Measurements from ENCODE around the gene GLTPD2.

DNA sequence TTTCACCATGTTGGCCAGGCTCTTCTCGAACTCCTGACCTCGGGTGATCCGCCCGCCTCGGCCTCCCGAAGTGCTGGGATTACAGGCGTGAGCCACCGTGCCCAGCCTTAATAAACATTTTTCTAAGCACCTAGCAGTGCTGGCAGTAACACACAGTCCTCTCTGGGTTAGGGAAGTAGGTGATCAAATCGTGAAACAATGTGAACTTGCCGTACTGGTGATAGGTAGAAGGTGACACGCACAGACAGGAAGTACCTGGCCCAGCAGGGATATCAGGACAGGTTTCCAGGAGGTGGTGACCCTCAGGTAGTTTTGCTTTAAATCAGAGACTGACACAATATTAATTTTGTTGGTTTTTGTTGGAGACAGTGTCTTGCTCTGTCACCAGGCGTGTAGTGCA is 22.7 kb downstream of the GLTPD2 start:
- TF ChIP-seq, protein P1, sequence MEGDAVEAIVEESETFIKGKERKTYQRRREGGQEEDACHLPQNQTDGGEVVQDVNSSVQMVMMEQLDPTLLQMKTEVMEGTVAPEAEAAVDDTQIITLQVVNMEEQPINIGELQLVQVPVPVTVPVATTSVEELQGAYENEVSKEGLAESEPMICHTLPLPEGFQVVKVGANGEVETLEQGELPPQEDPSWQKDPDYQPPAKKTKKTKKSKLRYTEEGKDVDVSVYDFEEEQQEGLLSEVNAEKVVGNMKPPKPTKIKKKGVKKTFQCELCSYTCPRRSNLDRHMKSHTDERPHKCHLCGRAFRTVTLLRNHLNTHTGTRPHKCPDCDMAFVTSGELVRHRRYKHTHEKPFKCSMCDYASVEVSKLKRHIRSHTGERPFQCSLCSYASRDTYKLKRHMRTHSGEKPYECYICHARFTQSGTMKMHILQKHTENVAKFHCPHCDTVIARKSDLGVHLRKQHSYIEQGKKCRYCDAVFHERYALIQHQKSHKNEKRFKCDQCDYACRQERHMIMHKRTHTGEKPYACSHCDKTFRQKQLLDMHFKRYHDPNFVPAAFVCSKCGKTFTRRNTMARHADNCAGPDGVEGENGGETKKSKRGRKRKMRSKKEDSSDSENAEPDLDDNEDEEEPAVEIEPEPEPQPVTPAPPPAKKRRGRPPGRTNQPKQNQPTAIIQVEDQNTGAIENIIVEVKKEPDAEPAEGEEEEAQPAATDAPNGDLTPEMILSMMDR (IDR thresholded peaks at IDR 0.05 in 2 of 3, conservative IDR thresholded peaks at IDR 0.05 in 1 of 3; ENCODE audit: borderline replicate concordance in 1 of 3, insufficient read depth in 1 of 3, low read depth in 2 of 3, low read length in 2 of 3), result no peak
- no peak for TF ChIP-seq POLR2A (IDR thresholded peaks at IDR 0.05; ENCODE audit: borderline replicate concordance, extremely low read depth, insufficient read depth, insufficient read length)
- TF ChIP-seq POLR2AphosphoS5 (IDR thresholded peaks at IDR 0.05; ENCODE audit: low read depth, low read length), result no peak
- no peak for TF ChIP-seq RAD21 (IDR thresholded peaks at IDR 0.05; ENCODE audit: low read depth)
- no peak for TF ChIP-seq SIN3A (IDR thresholded peaks at IDR 0.05; ENCODE audit: low read depth)
- no peak for TF ChIP-seq EZH2 (IDR thresholded peaks at IDR 0.05)
- no peak for TF ChIP-seq CEBPB (IDR thresholded peaks at IDR 0.05; ENCODE audit: low read depth)
- TF ChIP-seq, protein P2, sequence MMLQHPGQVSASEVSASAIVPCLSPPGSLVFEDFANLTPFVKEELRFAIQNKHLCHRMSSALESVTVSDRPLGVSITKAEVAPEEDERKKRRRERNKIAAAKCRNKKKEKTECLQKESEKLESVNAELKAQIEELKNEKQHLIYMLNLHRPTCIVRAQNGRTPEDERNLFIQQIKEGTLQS (IDR thresholded peaks at IDR 0.05), result no peak
- TF ChIP-seq, protein P3, sequence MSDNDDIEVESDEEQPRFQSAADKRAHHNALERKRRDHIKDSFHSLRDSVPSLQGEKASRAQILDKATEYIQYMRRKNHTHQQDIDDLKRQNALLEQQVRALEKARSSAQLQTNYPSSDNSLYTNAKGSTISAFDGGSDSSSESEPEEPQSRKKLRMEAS (IDR thresholded peaks at IDR 0.05), result no peak
- TF ChIP-seq EZH2phosphoT487 (IDR thresholded peaks at IDR 0.05; ENCODE audit: borderline replicate concordance), result no peak
- TF ChIP-seq, protein P4, sequence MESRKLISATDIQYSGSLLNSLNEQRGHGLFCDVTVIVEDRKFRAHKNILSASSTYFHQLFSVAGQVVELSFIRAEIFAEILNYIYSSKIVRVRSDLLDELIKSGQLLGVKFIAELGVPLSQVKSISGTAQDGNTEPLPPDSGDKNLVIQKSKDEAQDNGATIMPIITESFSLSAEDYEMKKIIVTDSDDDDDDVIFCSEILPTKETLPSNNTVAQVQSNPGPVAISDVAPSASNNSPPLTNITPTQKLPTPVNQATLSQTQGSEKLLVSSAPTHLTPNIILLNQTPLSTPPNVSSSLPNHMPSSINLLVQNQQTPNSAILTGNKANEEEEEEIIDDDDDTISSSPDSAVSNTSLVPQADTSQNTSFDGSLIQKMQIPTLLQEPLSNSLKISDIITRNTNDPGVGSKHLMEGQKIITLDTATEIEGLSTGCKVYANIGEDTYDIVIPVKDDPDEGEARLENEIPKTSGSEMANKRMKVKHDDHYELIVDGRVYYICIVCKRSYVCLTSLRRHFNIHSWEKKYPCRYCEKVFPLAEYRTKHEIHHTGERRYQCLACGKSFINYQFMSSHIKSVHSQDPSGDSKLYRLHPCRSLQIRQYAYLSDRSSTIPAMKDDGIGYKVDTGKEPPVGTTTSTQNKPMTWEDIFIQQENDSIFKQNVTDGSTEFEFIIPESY (IDR thresholded peaks at IDR 0.05; ENCODE audit: extremely low read depth, insufficient replicate concordance, low read length), result no peak
- no peak for TF ChIP-seq JUND (IDR thresholded peaks at IDR 0.05)
- TF ChIP-seq FOSL1 (IDR thresholded peaks at IDR 0.05; ENCODE audit: low read depth), result no peak
- no peak for TF ChIP-seq TCF7L2 (IDR thresholded peaks at IDR 0.05; ENCODE audit: borderline replicate concordance, extremely low read depth, insufficient read depth, insufficient read length)

Data from HCT116 (cell line).